ENCODE measurements around the gene SEMA4C. TPM values are rescaled to one million over a fixed set of nuclear protein-coding genes. Genes with fewer than 3 reads are reported as not detected.

The SEMA4C gene
- total and polyA plus RNA-seq, 9 of the 15 experiments (the other 6 are each of a cell fraction or from before 2014, with no cell fraction given): 0.32 to 59.7 (median 23.9) TPM

DNA sequence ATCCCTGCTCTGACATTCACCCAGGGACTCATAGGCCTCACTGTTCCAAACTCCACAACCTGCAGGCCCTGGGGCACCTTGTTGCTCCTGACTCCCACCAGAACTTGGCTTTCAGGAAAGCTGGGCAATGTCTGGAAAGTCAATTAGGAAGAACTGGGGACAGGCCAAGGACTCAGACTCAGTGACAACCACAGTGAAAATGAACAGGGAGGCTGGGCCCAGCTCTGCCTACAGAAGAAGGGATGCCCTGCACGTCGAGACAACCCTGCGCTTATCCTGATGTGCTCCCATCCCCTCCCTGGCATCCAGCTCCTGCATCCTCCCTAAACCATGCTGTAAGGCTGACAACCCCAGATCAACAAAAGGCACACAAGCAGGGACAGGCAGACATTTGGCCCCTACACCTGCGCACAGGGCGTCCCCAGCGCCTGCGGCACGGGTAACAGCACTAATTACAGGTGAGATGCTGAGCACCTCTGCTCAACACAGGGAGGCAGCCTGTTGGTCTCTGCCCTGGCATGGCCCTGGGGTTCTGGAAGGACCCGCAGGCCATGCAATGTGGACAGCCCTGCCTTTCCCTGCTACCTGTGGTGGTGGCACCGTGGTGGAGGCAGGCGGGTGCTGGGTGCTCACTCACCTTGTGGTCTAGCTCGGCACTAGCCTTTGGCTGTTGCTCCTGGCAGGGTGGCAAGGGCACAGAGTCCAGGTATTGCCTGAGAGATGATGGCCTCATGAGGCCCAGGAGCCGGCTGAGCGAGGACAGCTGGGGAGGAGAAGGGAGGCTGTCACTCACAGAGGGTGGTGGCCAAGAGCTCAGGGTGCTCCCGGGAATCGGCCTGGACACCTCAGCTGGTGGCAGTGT lies 23.6 kb upstream of the SEMA4C start:
- Histone ChIP-seq H4K20me1 (replicated peaks; ENCODE audit: control insufficient read depth, insufficient read depth, low read length) (no peaks in the 10 kb centered on the region), H3K27me3 (ENCODE audit: control insufficient read depth in 2 of 2, insufficient read depth in 2 of 2, low read length in 2 of 2) (no peaks in the 10 kb centered on the region), H3K9me1 (ENCODE audit: control insufficient read depth, insufficient read depth, low read length) (no peaks in the 10 kb centered on the region), H3K27ac (ENCODE audit: extremely low read depth, low read depth, low read length) (peak overlapping the region; percentile 77), H3K79me2 (ENCODE audit: control insufficient read depth, insufficient read depth, low read length) (peaks cover 69% of the 10 kb centered on the region), H3K9me3 (replicated peaks; ENCODE audit: control insufficient read depth, insufficient read depth, low read depth, low read length) (no peaks in the 10 kb centered on the region), H3K36me3 (ENCODE audit: control insufficient read depth, insufficient read depth, low read length) (peaks cover 53% of the 10 kb centered on the region), H2AFZ (ENCODE audit: low read depth, low read length) (no peak overlapping the region), H3K9ac (ENCODE audit: insufficient read depth in 1 of 2, low read depth in 2 of 2, low read length in 2 of 2) (peak overlapping the region; percentile 72 to 93), H3K4me3 (peak overlapping the region; percentile 45; the same call in 1 of the 2 replicates), H3K4me1 (replicated peaks in 1 of 2; ENCODE audit: control insufficient read depth in 2 of 2, insufficient read depth in 2 of 2, low read length in 2 of 2) (peaks cover 77 to 88% of the 10 kb centered on the region in 2 experiments), H3K4me2 (ENCODE audit: insufficient read depth, low read length) (peak overlapping the region; percentile 91)
- intact Hi-C loops (cut with micrococcal nuclease): loop anchor here (2.0 kb wide), 1 partner anchor 25 kb away; no protein-coding TSS in a partner anchor
- in situ Hi-C loops (cut with MboI): no loop called here
- WGBS (ENCODE audit: insufficient coverage, low coverage, missing lambda C conversion rate): 65% methylated on average over 16 of the region's 16 CpGs
- FAIRE-seq (no peak), ATAC-seq (no peak), DNase-seq (ENCODE audit: extremely low read depth in 1 of 4, low spot score in 3 of 4) (peak in 2 of 4 experiments; percentile 39 to 42)
- no TSS peak for BruUV-seq (replicated peaks)
- ChIA-PET POLR2A (interaction anchor here (0.6 to 9.0 kb wide), 5 partner anchors 13 to 616 kb away, joined by 4 to 112 read pairs (median 4); no protein-coding TSS in a partner anchor), CTCF (ENCODE audit: low intra/inter-chr PET ratio) (interaction anchor here (0.5 kb wide), 1 partner anchor 32 kb away, joined by 4 read pairs; no protein-coding TSS in a partner anchor)
- TF ChIP-seq IRF2 (CRISPR knock-in tag; IDR thresholded peaks at IDR 0.05) (0 out of 2 replicates have a peak, but pooled peaks have one; percentile 69), KLF16 (IDR thresholded peaks at IDR 0.05) (no peak), CHD4 (IDR thresholded peaks at IDR 0.05; ENCODE audit: insufficient read depth, insufficient replicate concordance, low read depth, low read length, poor library complexity, severe bottlenecking) (no peak), JUN (IDR thresholded peaks at IDR 0.05; ENCODE audit: borderline replicate concordance, low read depth, low read length) (no peak), JUN (CRISPR knock-in tag; IDR thresholded peaks at IDR 0.05; ENCODE audit: borderline replicate concordance) (no peak), ZNF57 (CRISPR knock-in tag; IDR thresholded peaks at IDR 0.05) (no peak)
- TF ChIP-seq, protein P1, sequence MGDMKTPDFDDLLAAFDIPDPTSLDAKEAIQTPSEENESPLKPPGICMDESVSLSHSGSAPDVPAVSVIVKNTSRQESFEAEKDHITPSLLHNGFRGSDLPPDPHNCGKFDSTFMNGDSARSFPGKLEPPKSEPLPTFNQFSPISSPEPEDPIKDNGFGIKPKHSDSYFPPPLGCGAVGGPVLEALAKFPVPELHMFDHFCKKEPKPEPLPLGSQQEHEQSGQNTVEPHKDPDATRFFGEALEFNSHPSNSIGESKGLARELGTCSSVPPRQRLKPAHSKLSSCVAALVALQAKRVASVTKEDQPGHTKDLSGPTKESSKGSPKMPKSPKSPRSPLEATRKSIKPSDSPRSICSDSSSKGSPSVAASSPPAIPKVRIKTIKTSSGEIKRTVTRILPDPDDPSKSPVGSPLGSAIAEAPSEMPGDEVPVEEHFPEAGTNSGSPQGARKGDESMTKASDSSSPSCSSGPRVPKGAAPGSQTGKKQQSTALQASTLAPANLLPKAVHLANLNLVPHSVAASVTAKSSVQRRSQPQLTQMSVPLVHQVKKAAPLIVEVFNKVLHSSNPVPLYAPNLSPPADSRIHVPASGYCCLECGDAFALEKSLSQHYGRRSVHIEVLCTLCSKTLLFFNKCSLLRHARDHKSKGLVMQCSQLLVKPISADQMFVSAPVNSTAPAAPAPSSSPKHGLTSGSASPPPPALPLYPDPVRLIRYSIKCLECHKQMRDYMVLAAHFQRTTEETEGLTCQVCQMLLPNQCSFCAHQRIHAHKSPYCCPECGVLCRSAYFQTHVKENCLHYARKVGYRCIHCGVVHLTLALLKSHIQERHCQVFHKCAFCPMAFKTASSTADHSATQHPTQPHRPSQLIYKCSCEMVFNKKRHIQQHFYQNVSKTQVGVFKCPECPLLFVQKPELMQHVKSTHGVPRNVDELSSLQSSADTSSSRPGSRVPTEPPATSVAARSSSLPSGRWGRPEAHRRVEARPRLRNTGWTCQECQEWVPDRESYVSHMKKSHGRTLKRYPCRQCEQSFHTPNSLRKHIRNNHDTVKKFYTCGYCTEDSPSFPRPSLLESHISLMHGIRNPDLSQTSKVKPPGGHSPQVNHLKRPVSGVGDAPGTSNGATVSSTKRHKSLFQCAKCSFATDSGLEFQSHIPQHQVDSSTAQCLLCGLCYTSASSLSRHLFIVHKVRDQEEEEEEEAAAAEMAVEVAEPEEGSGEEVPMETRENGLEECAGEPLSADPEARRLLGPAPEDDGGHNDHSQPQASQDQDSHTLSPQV (IDR thresholded peaks at IDR 0.05): peak; percentile 67
